OCI-LY3 (cell line): Measurements from ENCODE around the gene COMT.

Source experiments
- EZH2phosphoT487 ChIP-seq: fragments of 200-600 bp; shearing (Covaris generic); IDR thresholded peaks from 2 replicates; pipeline ENCODE4 v1.6.1; 2018; ENCODE audit warnings: antibody characterized with exemption, mixed run types, low read depth
- TF ChIP-seq, protein P1 (sequence below): fragments of 200-600, 300-600 bp; sonication (generic); IDR thresholded peaks from 2 replicates; pipeline ENCODE4 v1.5.1; 2014; ENCODE audit warnings: antibody characterized with exemption, low read length, low read depth

DNA sequence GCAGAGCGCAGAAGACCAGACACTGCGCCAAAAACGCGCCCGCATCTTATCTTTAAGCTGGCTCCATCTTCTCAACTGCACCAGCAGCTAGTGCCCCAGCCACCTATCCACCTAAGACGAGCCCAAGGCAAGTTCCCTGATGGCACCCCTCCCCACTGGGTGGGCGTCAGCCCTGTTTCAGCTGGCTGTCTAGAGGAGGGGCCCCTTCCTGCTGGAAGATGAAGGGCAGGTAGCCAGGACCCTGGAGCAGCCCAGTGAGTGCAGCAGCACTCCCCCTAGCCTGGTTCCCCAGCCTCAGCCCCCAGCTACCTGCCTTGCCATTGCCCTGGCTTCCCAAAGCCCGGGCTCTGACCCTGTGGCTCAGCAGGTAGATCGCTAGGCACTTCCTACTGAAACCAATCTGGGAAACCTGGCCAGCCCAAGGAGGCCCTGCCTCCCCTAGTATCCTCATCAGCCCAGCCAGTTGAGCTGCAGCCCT, 46.8 kb downstream of the COMT start:
- TF ChIP-seq, protein P1, sequence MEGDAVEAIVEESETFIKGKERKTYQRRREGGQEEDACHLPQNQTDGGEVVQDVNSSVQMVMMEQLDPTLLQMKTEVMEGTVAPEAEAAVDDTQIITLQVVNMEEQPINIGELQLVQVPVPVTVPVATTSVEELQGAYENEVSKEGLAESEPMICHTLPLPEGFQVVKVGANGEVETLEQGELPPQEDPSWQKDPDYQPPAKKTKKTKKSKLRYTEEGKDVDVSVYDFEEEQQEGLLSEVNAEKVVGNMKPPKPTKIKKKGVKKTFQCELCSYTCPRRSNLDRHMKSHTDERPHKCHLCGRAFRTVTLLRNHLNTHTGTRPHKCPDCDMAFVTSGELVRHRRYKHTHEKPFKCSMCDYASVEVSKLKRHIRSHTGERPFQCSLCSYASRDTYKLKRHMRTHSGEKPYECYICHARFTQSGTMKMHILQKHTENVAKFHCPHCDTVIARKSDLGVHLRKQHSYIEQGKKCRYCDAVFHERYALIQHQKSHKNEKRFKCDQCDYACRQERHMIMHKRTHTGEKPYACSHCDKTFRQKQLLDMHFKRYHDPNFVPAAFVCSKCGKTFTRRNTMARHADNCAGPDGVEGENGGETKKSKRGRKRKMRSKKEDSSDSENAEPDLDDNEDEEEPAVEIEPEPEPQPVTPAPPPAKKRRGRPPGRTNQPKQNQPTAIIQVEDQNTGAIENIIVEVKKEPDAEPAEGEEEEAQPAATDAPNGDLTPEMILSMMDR: no peak
- no peak for TF ChIP-seq EZH2phosphoT487
